Measurements from ENCODE around the gene TRAF1.

TRAF1 gene

DNA sequence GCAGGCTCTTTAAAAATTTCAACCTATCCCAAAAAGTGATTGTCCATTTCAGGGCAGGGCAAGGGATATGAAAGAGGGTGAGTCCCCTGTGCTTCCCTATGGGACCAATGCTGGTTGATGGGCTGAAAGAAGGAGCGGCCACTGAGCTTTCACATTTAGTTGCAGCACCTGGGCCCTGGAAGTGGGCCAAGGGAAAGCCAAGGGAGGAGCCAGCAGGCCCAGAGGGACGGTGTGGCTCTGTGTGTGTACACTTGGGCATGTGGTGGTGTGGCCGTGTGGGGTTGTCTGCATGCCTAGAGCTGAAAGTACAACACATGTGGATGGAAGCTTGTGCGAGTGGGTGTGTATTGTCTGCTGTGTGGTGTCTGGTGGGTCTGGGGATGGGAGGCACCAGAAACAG lies 69.9 kb downstream of the TRAF1 start:
- H3K27ac ChIP-seq, result no peak overlapping the region
- DNase-seq (ENCODE audit: low read depth, low spot score), result no peak

DNA sequence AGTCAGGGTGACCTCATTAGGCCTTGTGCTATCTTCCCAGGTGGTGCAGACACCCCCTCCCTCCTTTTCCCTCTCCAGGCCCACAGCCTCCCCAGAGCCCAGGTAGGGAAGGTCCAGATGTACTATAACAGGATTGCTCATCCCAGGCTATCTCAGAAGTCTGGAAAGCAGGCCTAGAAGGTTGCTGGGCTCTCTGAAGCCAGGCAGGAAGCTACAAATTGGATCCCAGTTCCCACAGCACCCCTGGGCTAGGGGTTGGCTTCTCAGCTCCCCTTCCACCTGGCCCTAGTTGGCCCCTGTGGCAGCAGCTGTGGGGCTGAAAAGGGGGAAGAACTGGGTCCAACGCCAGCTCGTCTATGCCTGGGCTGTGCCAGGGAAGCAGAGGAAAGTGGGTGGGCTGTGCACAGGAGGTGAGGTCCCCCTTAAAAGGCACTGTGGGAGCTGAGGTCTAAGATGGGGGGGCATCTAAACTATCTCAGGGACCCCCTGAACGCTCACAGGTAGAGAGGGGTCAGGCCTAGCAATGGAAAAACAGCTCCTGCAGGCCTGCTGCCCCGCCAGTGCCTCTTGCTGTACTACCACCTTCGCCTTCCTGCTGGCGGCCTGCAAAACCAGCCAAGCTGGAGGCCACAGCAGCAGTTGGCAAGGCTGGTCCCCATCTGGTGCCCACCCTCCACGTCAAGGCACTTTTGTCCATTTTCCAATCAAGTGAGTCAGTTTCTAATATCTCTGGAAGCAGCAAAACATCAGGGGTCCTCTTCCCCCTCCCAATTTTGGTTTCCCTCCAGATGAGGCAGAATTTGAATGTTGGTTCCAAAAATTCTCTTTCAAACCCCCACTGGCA lies 70.5 kb downstream of the TRAF1 start:
- H3K27ac ChIP-seq, result no peak overlapping the region
- DNase-seq (ENCODE audit: low read depth, low spot score), result no peak

- H3K27ac ChIP-seq, result no peak overlapping the region
- no peak for DNase-seq (ENCODE audit: low read depth, low spot score)
Observed at GRCh38 chr9:120854596-120855327, 71.8 kb downstream of the TRAF1 start.

- no peak for DNase-seq (ENCODE audit: low read depth, low spot score)
- H3K27ac ChIP-seq, result no peak overlapping the region
Observed at GRCh38 chr9:120853198-120853597, 73.4 kb downstream of the TRAF1 start.

All from epithelial cell of prostate (primary cell).